ENCODE results near the gene HDAC7. TPM values are rescaled to one million over a fixed set of nuclear protein-coding genes. Genes with fewer than 3 reads are reported as not detected.

HDAC7 gene
- total RNA-seq, 1 donor from 2014 or later: 126 TPM

DNA sequence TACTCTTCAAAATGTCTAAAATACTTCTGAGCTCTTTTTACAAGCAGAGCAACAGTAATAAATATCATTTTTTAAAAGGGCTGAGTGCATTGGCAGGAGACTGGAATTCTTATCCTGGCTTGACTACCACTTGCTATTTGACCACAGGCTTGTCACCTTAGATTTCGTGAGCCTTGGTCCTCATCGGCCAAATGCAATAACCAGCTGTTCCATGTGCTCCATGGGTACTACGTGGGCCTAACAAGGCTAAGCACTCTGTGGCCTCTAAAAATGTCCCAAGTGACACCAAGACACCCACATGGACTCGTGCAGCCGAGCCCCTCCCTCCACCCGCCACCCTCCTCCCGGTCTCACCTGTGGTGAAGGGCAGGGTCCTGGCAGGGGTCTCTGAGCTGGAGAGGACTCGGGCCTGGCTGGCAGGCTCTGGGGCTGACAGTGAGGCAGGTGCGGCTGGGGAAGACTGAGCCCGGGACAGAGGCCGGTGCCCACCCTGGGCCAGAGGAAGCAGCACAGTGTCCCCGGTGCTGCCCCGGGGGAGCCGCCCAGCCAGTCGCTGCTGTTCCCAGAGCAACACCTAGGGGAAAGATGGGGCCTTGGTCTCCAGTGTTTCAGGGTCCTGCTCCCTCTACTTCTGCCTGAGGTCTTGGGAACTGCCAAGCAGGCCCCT lies 26.6 kb downstream of the HDAC7 start:
- TF ChIP-seq CTCF (IDR thresholded peaks at IDR 0.05): no peak
- no peak for DNase-seq
- Mint-ChIP-seq H3K9me3 (no peaks in the 10 kb centered on the region), H3K36me3 (ENCODE audit: low read depth) (peaks cover 72% of the 10 kb centered on the region), H3K4me1 (peaks cover 4% of the 10 kb centered on the region), H3K27me3 (no peaks in the 10 kb centered on the region), H3K4me3 (no peak overlapping the region), H3K27ac (no peak overlapping the region)
- no peak for ATAC-seq (ENCODE audit: low read depth)
- intact Hi-C loops (cut with micrococcal nuclease): no loop called here
- ChIA-PET POLR2A (no interaction called here), CTCF (interaction anchor here (1.1 to 1.7 kb wide), 3 partner anchors 44 to 77 kb away, joined by 4 to 5 read pairs (median 4); no protein-coding TSS in a partner anchor)

- DNase-seq: no peak
- TF ChIP-seq CTCF (IDR thresholded peaks at IDR 0.05): no peak
- POLR2A ChIA-PET: interaction anchor here (0.6 kb wide), 1 partner anchor 10 kb away, joined by 3 read pairs; no protein-coding TSS in a partner anchor
- CTCF ChIA-PET: interaction anchor here (1.7 kb wide), 1 partner anchor 46 kb away, joined by 5 read pairs; no protein-coding TSS in a partner anchor
- Mint-ChIP-seq H3K27me3 (no peaks in the 10 kb centered on the region), H3K9me3 (no peaks in the 10 kb centered on the region), H3K27ac (no peak overlapping the region), H3K36me3 (ENCODE audit: low read depth) (peaks cover 77% of the 10 kb centered on the region), H3K4me3 (no peak overlapping the region), H3K4me1 (no peaks in the 10 kb centered on the region)
- intact Hi-C loops (cut with micrococcal nuclease): no loop called here
- no peak for ATAC-seq (ENCODE audit: low read depth)
Observed at GRCh38 chr12:47791874-47792273, 27.8 kb downstream of the HDAC7 start.

DNA sequence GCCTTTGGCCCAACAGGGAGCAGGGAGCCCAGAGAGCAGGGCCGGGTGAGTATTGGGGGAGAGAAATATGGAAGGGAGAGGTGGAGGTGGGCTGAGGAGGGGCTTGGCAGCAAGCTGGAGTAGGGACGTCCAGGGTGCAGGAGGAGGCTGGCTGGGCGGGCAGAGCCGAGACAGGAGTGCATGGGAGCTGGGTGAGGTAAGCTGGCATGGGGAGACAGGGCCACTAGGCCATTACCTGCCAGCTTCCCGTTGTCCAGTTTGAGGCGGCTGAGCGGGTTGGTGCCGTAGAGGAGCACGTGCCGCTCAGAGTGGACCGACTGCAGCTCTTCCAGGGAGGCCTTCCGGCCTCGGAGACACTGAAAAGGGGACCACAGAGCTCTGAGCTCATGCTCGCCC lies 28.4 kb downstream of the HDAC7 start:
- intact Hi-C loops (cut with micrococcal nuclease): no loop called here
- TF ChIP-seq CTCF (IDR thresholded peaks at IDR 0.05): no peak
- Mint-ChIP-seq H3K4me3 (no peak overlapping the region), H3K36me3 (ENCODE audit: low read depth) (peaks cover 82% of the 10 kb centered on the region), H3K4me1 (no peaks in the 10 kb centered on the region), H3K27me3 (no peaks in the 10 kb centered on the region), H3K27ac (no peak overlapping the region), H3K9me3 (no peaks in the 10 kb centered on the region)
- ATAC-seq (ENCODE audit: low read depth): no peak
- POLR2A ChIA-PET: interaction anchor here (0.6 kb wide), 1 partner anchor 10 kb away, joined by 3 read pairs; no protein-coding TSS in a partner anchor
- CTCF ChIA-PET: interaction anchor here (1.7 kb wide), 1 partner anchor 46 kb away, joined by 5 read pairs; no protein-coding TSS in a partner anchor
- no peak for DNase-seq

GRCh38 chr12:47790676-47791350 lies 28.9 kb downstream of the HDAC7 start:
- POLR2A ChIA-PET: interaction anchor here (1.1 kb wide), 1 partner anchor 8 kb away, joined by 3 read pairs; no protein-coding TSS in a partner anchor
- peaks cover 87% of the 10 kb centered on the region for H3K36me3 Mint-ChIP-seq (ENCODE audit: low read depth)
- CTCF ChIA-PET: interaction anchor here (1.2 kb wide), 1 partner anchor 10 kb away, joined by 3 read pairs; no protein-coding TSS in a partner anchor
- H3K27ac Mint-ChIP-seq: no peak overlapping the region
- H3K27me3 Mint-ChIP-seq: no peaks in the 10 kb centered on the region
- no peak for TF ChIP-seq CTCF (IDR thresholded peaks at IDR 0.05)
- H3K9me3 Mint-ChIP-seq: no peaks in the 10 kb centered on the region
- H3K4me3 Mint-ChIP-seq: no peak overlapping the region
- ATAC-seq (ENCODE audit: low read depth) (no peak), DNase-seq (no peak)
- no peaks in the 10 kb centered on the region for H3K4me1 Mint-ChIP-seq
- intact Hi-C loops (cut with micrococcal nuclease): no loop called here

All from activated B cell treated with CpG ODN at 0.5 μM for 24 hours (primary cell).